ENCODE measurements around the gene RAB28. TPM values are rescaled to one million over a fixed set of nuclear protein-coding genes. Genes with fewer than 3 reads are reported as not detected.

RAB28 gene
- total RNA-seq, 4 donors from 2014 or later, result 9.7 to 17.6 (median 12.6) TPM

GRCh38 chr4:13364653-13365052 is 119.5 kb downstream of the RAB28 start:
- Histone ChIP-seq H3K27ac (no peak overlapping the region), H3K4me1 (no peaks in the 10 kb centered on the region), H3K36me3 (no peaks in the 10 kb centered on the region), H3K27me3 (no peaks in the 10 kb centered on the region), H3K4me3 (no peak overlapping the region), H3K9me3 (no peaks in the 10 kb centered on the region)
- WGBS, result 97% methylated on average over 6 of the region's 6 CpGs
- no peak for DNase-seq (ENCODE audit: low spot score in 2 of 2)
- TF ChIP-seq, protein P1, sequence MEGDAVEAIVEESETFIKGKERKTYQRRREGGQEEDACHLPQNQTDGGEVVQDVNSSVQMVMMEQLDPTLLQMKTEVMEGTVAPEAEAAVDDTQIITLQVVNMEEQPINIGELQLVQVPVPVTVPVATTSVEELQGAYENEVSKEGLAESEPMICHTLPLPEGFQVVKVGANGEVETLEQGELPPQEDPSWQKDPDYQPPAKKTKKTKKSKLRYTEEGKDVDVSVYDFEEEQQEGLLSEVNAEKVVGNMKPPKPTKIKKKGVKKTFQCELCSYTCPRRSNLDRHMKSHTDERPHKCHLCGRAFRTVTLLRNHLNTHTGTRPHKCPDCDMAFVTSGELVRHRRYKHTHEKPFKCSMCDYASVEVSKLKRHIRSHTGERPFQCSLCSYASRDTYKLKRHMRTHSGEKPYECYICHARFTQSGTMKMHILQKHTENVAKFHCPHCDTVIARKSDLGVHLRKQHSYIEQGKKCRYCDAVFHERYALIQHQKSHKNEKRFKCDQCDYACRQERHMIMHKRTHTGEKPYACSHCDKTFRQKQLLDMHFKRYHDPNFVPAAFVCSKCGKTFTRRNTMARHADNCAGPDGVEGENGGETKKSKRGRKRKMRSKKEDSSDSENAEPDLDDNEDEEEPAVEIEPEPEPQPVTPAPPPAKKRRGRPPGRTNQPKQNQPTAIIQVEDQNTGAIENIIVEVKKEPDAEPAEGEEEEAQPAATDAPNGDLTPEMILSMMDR (IDR thresholded peaks at IDR 0.05), result no peak
- no peak for TF ChIP-seq POLR2AphosphoS5 (IDR thresholded peaks at IDR 0.05)
- no peak for TF ChIP-seq POLR2A (IDR thresholded peaks at IDR 0.05)
- TF ChIP-seq EP300 (IDR thresholded peaks at IDR 0.05), result no peak

GRCh38 chr4:13364172-13364571 is 120.0 kb downstream of the RAB28 start:
- Histone ChIP-seq H3K9me3 (no peaks in the 10 kb centered on the region), H3K27me3 (no peaks in the 10 kb centered on the region), H3K27ac (no peak overlapping the region), H3K4me1 (no peaks in the 10 kb centered on the region), H3K4me3 (no peak overlapping the region), H3K36me3 (no peaks in the 10 kb centered on the region)
- 65% methylated on average over 1 of the region's 1 CpG for WGBS
- TF ChIP-seq, protein P1 (IDR thresholded peaks at IDR 0.05), result no peak
- TF ChIP-seq POLR2AphosphoS5 (IDR thresholded peaks at IDR 0.05), result no peak
- no peak for TF ChIP-seq EP300 (IDR thresholded peaks at IDR 0.05)
- no peak for TF ChIP-seq POLR2A (IDR thresholded peaks at IDR 0.05)
- DNase-seq (ENCODE audit: low spot score in 2 of 2), result no peak

DNA sequence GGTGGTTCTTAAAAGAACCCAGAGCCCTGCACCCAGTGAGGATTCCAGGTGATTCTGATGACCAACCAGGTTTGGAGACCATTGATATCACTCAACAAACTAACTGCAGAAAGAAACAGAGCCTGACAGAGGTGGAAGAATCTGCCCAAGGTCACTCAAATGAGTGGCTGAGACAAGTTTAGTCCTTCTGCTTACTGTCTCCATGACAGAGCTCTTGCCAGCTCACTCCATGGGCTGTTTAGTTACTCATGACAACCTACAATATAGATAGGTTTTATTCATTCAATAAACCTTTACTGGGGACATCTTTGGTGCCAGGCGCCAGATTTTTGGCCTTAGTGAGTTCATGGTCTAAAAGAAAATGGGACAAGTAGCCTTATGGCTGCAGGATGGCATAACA is 124.3 kb downstream of the RAB28 start:
- Histone ChIP-seq H3K4me1 (no peaks in the 10 kb centered on the region), H3K9me3 (no peaks in the 10 kb centered on the region), H3K27me3 (no peaks in the 10 kb centered on the region), H3K27ac (no peak overlapping the region), H3K36me3 (no peaks in the 10 kb centered on the region), H3K4me3 (no peak overlapping the region)
- TF ChIP-seq EP300 (IDR thresholded peaks at IDR 0.05), result no peak
- TF ChIP-seq POLR2AphosphoS5 (IDR thresholded peaks at IDR 0.05), result no peak
- TF ChIP-seq, protein P1 (IDR thresholded peaks at IDR 0.05), result no peak
- TF ChIP-seq POLR2A (IDR thresholded peaks at IDR 0.05), result no peak
- WGBS, result 100% methylated on average over 1 of the region's 1 CpG
- no peak for DNase-seq (ENCODE audit: low spot score in 2 of 2)

DNA sequence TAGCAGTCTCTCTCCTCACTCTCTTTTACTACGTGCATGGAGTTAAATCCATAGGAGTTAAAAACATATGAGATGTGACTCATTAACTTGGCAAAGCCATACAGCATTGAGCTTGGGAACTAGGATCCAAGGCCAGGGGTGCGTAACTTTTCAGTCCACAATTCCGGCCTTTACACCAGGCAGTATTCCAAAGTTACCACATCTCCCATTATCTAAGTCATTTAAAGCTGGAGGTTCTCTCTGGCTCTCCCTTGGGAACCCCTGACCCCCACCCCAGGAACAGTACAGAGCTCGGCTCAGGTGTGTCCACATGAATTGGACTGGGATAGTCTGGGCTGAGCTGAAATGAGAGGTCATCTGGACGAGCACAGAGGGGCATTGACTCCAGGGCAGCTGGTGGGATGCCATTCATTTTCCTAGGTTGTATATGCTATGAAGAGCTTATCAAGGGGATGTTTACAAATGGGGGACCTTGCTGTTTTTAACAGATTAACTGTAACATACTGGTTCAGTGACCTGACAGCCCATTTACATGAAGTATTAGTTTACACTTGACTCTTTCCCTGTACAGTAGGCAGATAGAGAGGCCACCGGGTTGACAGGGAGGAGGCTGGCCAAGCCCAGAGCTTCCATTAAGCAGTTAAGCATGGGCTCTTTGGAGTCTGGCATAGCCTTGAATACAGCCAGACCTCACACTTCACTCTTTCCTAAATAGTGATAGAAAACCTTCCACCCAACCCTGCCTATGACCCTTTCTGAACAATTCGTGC is 128.8 kb downstream of the RAB28 start:
- no peak for DNase-seq (ENCODE audit: low spot score in 2 of 2)
- Histone ChIP-seq H3K36me3 (no peaks in the 10 kb centered on the region), H3K4me1 (no peaks in the 10 kb centered on the region), H3K27me3 (no peaks in the 10 kb centered on the region), H3K4me3 (no peak overlapping the region), H3K27ac (no peak overlapping the region), H3K9me3 (no peaks in the 10 kb centered on the region)
- WGBS, result 89% methylated on average over 6 of the region's 7 CpGs
- no peak for TF ChIP-seq POLR2A (IDR thresholded peaks at IDR 0.05)
- TF ChIP-seq EP300 (IDR thresholded peaks at IDR 0.05), result no peak
- no peak for TF ChIP-seq POLR2AphosphoS5 (IDR thresholded peaks at IDR 0.05)
- TF ChIP-seq, protein P1 (IDR thresholded peaks at IDR 0.05), result no peak

- H3K27me3 ChIP-seq, result no peaks in the 10 kb centered on the region
- H3K4me1 ChIP-seq, result no peaks in the 10 kb centered on the region
- no peak for TF ChIP-seq POLR2A (IDR thresholded peaks at IDR 0.05)
- no peak for TF ChIP-seq EP300 (IDR thresholded peaks at IDR 0.05)
- TF ChIP-seq, protein P1 (IDR thresholded peaks at IDR 0.05), result no peak
- no peak for TF ChIP-seq POLR2AphosphoS5 (IDR thresholded peaks at IDR 0.05)
- no peak overlapping the region for H3K4me3 ChIP-seq
- no peak for DNase-seq (ENCODE audit: low spot score in 2 of 2)
- no peaks in the 10 kb centered on the region for H3K9me3 ChIP-seq
- no peak overlapping the region for H3K27ac ChIP-seq
- WGBS, result 90% methylated on average over 3 of the region's 3 CpGs
- H3K36me3 ChIP-seq, result no peaks in the 10 kb centered on the region
Observed at GRCh38 chr4:13349096-13349495, 135.0 kb downstream of the RAB28 start.
